ENCODE measurements around the gene ZBTB40. TPM values are rescaled to one million over a fixed set of nuclear protein-coding genes. Genes with fewer than 3 reads are reported as not detected.
A peak's percentile ranks its signal among the peaks of the same experiment; 100 is the strongest.

ZBTB40 gene
- total RNA-seq, 1 experiment from 2014 or later: 19.5 TPM

- TF ChIP-seq TCF7L2 (IDR thresholded peaks at IDR 0.05; ENCODE audit: borderline replicate concordance, extremely low read depth, insufficient read depth, insufficient read length) (no peak), CEBPB (IDR thresholded peaks at IDR 0.05; ENCODE audit: low read depth) (no peak), FOSL1 (IDR thresholded peaks at IDR 0.05; ENCODE audit: low read depth) (no peak), ZFX (IDR thresholded peaks at IDR 0.05) (no peak), JUND (IDR thresholded peaks at IDR 0.05) (no peak)
These were observed 24.9 kb upstream of the ZBTB40 start (continued) for GRCh38 chr1:22426781-22427180.

GRCh38 chr1:22428672-22429071, 23.0 kb upstream of the ZBTB40 start:
- CTCF ChIA-PET: interaction anchor here (0.6 kb wide), 1 partner anchor 33 kb away, joined by 3 read pairs; no protein-coding TSS in a partner anchor
- POLR2A ChIA-PET: no interaction called here
- H3K4me3 ChIP-seq (replicated peaks in 1 of 2; ENCODE audit: low read depth in 1 of 2, low read length in 2 of 2): peak overlapping the region; percentile 50 to 55
- peak overlapping the region; percentile 38 for H3K9ac ChIP-seq (ENCODE audit: low read length)
- H3K4me2 ChIP-seq (ENCODE audit: low read length): peak overlapping the region; percentile 70
- ATAC-seq: peak; percentile 96
- RAD21 ChIA-PET (ENCODE audit: low non-redundant PET in 1 of 2, low total read pairs in 2 of 2, uncharacterized antibody in 2 of 2, unreplicated experiment in 2 of 2): no interaction called here
- peak overlapping the region; percentile 18; the same call in 1 of the 2 replicates for H3K27ac ChIP-seq (ENCODE audit: low read depth, low read length)
- no TSS peak for BruUV-seq (replicated peaks)
- intact Hi-C loops (cut with micrococcal nuclease): no loop called here
- H3K9me2 ChIP-seq (ENCODE audit: insufficient read depth): no peaks in the 10 kb centered on the region
- no peaks in the 10 kb centered on the region for H3K9me3 ChIP-seq (ENCODE audit: control insufficient read depth in 1 of 2, insufficient read depth in 1 of 2, low read depth in 1 of 2, low read length in 2 of 2)
- no peaks in the 10 kb centered on the region for H3K79me2 ChIP-seq (ENCODE audit: insufficient read depth, low read length)
- H3K4me1 ChIP-seq (ENCODE audit: control insufficient read depth in 1 of 2, insufficient read depth in 2 of 2, low read length in 2 of 2): peaks cover 0 to 3% of the 10 kb centered on the region in 2 experiments; a peak in 1 of 4 replicates
- peak overlapping the region; percentile 99 for H2AFZ ChIP-seq (ENCODE audit: low read depth, low read length, poor library complexity, severe bottlenecking)
- no peaks in the 10 kb centered on the region for H3K36me3 ChIP-seq (ENCODE audit: control insufficient read depth in 1 of 2, insufficient read depth in 2 of 2, low read length in 2 of 2)
- H4K20me1 ChIP-seq (ENCODE audit: insufficient read depth): no peaks in the 10 kb centered on the region
- peak; percentile 69 for DNase-seq (ENCODE audit: low read depth, low spot score)
- H3K27me3 ChIP-seq (ENCODE audit: insufficient read depth, low read length): no peaks in the 10 kb centered on the region
- TF ChIP-seq SIN3A (IDR thresholded peaks at IDR 0.05; ENCODE audit: low read depth): no peak
- no peak for TF ChIP-seq EGR1 (IDR thresholded peaks at IDR 0.05; ENCODE audit: low read depth)
- TF ChIP-seq, protein P1, sequence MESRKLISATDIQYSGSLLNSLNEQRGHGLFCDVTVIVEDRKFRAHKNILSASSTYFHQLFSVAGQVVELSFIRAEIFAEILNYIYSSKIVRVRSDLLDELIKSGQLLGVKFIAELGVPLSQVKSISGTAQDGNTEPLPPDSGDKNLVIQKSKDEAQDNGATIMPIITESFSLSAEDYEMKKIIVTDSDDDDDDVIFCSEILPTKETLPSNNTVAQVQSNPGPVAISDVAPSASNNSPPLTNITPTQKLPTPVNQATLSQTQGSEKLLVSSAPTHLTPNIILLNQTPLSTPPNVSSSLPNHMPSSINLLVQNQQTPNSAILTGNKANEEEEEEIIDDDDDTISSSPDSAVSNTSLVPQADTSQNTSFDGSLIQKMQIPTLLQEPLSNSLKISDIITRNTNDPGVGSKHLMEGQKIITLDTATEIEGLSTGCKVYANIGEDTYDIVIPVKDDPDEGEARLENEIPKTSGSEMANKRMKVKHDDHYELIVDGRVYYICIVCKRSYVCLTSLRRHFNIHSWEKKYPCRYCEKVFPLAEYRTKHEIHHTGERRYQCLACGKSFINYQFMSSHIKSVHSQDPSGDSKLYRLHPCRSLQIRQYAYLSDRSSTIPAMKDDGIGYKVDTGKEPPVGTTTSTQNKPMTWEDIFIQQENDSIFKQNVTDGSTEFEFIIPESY (IDR thresholded peaks at IDR 0.05; ENCODE audit: extremely low read depth, insufficient replicate concordance, low read length): no peak
- peak; percentile 83 for TF ChIP-seq SP1 (IDR thresholded peaks at IDR 0.05; ENCODE audit: low read depth)
- TF ChIP-seq, protein P2, sequence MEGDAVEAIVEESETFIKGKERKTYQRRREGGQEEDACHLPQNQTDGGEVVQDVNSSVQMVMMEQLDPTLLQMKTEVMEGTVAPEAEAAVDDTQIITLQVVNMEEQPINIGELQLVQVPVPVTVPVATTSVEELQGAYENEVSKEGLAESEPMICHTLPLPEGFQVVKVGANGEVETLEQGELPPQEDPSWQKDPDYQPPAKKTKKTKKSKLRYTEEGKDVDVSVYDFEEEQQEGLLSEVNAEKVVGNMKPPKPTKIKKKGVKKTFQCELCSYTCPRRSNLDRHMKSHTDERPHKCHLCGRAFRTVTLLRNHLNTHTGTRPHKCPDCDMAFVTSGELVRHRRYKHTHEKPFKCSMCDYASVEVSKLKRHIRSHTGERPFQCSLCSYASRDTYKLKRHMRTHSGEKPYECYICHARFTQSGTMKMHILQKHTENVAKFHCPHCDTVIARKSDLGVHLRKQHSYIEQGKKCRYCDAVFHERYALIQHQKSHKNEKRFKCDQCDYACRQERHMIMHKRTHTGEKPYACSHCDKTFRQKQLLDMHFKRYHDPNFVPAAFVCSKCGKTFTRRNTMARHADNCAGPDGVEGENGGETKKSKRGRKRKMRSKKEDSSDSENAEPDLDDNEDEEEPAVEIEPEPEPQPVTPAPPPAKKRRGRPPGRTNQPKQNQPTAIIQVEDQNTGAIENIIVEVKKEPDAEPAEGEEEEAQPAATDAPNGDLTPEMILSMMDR (IDR thresholded peaks at IDR 0.05 in 2 of 3, conservative IDR thresholded peaks at IDR 0.05 in 1 of 3; ENCODE audit: borderline replicate concordance in 1 of 3, insufficient read depth in 1 of 3, low read depth in 2 of 3, low read length in 2 of 3): no peak
- no peak for TF ChIP-seq EZH2phosphoT487 (IDR thresholded peaks at IDR 0.05; ENCODE audit: borderline replicate concordance)
- TF ChIP-seq POLR2AphosphoS5 (IDR thresholded peaks at IDR 0.05; ENCODE audit: low read depth, low read length): no peak
- no peak for TF ChIP-seq JUND (IDR thresholded peaks at IDR 0.05)
- peak; percentile 26; the same call in 1 of the 2 replicates for TF ChIP-seq MAX (IDR thresholded peaks at IDR 0.05)
- TF ChIP-seq, protein P3, sequence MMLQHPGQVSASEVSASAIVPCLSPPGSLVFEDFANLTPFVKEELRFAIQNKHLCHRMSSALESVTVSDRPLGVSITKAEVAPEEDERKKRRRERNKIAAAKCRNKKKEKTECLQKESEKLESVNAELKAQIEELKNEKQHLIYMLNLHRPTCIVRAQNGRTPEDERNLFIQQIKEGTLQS (IDR thresholded peaks at IDR 0.05): no peak
- no peak for TF ChIP-seq TCF7L2 (IDR thresholded peaks at IDR 0.05; ENCODE audit: borderline replicate concordance, extremely low read depth, insufficient read depth, insufficient read length)
- TF ChIP-seq, protein P4, sequence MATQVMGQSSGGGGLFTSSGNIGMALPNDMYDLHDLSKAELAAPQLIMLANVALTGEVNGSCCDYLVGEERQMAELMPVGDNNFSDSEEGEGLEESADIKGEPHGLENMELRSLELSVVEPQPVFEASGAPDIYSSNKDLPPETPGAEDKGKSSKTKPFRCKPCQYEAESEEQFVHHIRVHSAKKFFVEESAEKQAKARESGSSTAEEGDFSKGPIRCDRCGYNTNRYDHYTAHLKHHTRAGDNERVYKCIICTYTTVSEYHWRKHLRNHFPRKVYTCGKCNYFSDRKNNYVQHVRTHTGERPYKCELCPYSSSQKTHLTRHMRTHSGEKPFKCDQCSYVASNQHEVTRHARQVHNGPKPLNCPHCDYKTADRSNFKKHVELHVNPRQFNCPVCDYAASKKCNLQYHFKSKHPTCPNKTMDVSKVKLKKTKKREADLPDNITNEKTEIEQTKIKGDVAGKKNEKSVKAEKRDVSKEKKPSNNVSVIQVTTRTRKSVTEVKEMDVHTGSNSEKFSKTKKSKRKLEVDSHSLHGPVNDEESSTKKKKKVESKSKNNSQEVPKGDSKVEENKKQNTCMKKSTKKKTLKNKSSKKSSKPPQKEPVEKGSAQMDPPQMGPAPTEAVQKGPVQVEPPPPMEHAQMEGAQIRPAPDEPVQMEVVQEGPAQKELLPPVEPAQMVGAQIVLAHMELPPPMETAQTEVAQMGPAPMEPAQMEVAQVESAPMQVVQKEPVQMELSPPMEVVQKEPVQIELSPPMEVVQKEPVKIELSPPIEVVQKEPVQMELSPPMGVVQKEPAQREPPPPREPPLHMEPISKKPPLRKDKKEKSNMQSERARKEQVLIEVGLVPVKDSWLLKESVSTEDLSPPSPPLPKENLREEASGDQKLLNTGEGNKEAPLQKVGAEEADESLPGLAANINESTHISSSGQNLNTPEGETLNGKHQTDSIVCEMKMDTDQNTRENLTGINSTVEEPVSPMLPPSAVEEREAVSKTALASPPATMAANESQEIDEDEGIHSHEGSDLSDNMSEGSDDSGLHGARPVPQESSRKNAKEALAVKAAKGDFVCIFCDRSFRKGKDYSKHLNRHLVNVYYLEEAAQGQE (IDR thresholded peaks at IDR 0.05; ENCODE audit: low read depth): no peak
- peak; percentile 99 for TF ChIP-seq ELF1 (IDR thresholded peaks at IDR 0.05; ENCODE audit: borderline replicate concordance, low read depth)
- TF ChIP-seq POLR2A (IDR thresholded peaks at IDR 0.05; ENCODE audit: borderline replicate concordance, extremely low read depth, insufficient read depth, insufficient read length): peak; percentile 31
- TF ChIP-seq CBX3 (IDR thresholded peaks at IDR 0.05; ENCODE audit: low read depth): 0 out of 2 replicates have a peak, but pooled peaks have one; percentile 22

Data from HCT116 (cell line).